Measurements from ENCODE around the gene DLK1.

The DLK1 gene

DNA sequence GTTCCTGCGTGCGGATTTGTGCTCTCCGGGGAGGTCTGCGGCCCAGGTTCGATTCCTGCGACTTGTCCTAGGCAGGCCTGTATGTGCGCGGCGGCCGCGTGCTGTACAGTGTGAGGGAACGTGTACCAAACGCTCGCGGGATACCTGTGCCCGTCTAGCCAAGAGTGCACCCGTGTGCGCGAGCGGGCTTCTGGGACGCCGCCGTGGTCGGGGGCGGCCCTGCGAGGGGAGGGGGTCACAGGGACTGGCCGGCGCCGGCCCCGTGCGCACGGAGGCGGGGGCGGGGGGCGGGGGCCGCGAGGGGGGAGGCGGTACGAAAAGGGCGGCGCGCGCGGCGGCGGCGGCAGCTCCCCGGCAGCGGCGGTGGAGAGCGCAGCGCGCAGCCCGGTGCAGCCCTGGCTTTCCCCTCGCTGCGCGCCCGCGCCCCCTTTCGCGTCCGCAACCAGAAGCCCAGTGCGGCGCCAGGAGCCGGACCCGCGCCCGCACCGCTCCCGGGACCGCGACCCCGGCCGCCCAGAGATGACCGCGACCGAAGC, at the start of gene DLK1:
Gene DLK1, plus strand, starts transcription at position 343 of the 536 bp plus-strand sequence. Its CDS starts 177 bp downstream, at position 520.
- DNase-seq (ENCODE audit: low spot score) = no peak

DNA sequence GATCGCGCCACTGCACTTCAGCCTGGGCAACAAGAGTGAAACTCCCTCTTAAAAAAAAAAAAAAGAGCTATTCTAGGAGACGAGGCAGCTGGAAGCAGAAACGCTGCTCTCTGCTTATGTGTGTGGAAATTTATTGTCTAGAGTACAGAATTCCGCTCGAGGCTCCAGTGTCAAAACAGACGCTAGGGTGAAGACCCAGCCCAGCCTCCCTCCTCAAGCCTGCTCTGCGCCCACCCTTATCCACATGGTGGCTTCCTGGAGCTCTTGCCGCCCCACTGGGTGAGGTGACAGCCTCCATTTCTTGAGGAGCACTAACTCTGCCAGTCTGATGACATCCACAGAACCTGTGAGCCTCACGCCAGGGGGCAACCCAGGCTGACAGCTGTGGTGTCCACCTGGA, 49.5 kb upstream of the DLK1 start:
- no peak for DNase-seq (ENCODE audit: low spot score)

DNA sequence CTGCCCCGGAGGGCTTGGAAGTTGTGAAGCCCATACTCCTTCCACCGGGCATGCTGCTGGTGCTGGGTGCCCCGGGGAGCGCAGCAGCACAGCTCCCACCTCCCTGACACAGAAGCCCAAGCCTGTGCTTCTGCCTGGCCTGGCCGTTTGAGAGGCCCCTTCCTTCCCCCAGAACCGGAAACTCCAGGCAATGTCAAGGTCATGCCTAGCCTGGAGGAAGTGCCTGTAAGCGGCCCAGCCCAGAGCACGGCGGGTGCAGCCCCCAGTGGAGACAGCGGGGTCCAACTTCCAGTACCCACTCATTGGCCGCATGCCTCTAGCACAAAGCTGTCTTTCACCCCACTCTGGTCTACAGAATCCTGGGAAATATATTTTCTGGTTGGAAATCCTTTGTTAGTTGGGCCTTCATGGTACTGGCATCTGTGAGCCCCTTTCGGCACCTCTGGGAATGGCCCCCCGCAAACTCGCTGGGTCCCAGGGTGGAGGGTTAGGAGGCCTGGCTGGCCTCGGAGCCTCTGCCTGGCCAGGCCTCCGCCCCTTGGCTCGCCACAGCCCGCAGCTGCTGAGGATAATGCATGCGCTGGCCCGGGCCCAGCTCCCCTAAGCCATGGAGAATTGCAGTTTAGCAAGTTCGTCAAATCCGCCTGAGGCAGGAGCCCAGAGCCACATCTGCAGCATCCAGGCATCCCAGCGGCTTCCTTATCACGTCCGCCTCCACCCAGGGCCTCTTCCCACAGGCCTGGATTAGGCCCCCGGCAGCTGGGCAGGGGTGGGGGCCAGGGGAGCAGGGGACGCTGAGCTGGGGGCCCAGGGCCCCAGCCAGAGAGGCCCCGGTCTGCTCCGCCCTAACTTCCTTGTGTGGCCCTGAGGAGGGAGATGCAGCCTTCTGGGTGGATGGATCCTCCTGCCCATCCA, 48.9 kb upstream of the DLK1 start:
- no peak for DNase-seq (ENCODE audit: low spot score)

DNA sequence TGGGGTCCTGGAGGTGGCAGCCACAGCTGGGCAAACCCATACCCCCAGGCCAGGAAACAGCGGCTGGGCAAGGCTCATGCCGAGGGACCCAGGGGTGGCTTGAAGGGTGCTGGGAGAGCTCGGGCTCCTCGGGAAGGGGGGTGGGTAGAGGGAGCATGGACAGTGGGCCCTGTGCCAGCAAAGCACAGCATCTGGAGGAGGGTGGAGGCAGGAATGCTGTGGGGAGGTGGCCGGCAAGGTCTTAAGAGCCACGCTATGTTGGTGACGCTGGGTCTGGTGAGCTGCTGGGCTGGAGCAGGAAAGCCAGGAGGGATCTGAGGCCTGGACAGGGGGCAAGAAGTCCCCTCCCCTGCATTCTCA, 48.2 kb upstream of the DLK1 start:
- DNase-seq (ENCODE audit: low spot score) = no peak

DNA sequence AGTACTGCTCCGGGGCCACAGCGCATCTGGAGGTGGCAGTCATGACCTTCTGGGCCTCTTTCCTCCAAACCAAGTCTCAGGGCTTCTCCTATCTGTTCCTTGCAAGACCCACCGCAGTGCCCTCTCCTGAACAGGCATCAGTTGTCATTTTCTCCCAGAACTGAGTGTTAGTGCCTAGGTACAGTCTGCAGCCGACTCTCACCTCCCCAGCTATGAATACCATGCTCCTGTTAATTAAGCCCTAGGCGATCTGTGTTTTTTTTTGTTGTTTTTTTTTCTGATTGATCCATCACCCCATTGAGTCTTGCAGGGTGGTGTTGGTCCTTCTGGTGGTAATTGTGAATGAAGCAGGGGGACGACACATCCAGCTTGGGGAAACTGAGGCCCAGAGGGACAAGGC, 47.5 kb upstream of the DLK1 start:
- no peak for DNase-seq (ENCODE audit: low spot score)

DNA sequence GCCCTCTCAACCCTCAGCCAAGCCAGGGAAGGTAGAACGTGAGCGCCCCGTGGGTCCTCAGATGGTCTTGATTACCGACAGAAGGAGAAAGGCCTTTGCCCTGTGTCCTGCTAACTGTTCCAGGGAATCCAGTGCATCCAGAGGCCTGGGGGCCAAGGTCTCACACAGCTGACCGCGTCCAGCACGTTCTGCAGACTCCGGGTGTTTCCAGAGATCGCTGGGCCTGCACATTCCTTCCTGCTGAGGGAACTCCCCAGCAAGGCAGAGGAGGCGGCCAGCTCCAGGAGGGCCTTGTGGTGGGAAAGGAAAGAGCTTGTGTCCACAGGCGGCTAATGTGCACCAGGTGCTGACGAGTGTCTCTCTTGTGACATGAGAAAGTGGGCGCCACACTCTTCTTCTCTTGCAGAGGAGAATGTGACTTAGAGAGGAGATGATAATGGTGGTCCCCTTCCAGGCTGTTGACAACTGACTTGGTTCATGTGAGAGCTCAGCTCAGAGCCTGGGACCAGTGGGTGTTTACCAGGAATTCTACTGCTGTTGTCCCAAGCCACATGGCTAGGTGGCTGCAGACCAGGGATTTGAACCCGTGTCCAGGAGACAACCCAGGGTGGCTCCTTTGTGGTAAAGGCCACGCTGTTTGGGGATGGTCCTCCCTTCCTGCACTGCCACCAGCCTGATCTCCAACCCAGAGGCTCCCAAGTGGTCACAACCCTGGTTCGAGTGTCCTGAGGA, 46.8 kb upstream of the DLK1 start:
- no peak for DNase-seq (ENCODE audit: low spot score)

DNA sequence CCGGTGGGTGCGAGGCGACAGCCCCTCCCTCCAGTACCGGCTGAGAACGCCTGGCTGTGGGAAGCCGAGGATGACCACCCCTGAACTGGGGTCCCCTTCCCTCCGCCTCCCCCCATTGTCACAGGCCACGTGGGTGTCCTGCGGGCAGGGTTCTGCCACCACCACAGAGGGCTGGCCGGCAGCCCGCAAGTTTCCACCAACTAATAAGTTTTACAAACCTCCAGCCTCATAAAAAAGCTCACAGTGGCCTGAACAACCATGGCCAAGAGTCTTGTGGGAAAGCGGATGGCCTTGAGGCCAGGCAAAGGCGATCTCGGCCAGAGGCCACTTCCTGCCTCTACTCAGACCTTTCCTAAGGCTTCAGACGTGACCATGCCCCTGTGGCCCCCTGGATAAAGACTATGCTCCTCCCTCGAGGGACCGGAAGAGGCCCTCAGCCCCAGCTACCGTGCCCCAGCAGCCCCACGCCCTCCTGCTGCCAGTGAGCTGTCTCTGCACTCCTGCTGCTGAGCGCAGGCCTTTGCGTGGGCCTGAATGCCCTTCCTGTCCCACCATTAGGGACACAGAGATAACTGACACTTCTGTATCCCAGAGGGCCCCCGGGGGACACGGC, 46.1 kb upstream of the DLK1 start:
- no peak for DNase-seq (ENCODE audit: low spot score)

DNA sequence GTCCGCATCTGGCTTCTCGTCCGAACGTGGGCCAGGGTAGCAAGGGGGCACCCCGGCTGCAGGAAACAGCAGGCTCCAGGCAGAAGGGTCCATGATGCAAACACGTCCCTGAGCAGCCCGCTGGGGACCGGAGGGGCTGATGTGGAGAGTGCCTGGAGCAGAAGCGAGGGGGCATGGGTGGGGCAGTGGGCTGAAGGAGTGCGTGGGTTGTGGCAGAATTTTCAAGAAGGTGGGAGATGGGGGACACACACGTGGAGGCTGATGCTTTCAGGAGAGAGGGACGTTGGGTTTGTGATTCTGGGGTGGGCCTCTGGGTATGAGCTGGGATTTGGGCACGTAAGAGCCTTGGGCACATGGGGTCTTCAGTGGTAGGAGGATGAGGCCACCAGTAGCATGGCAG, 45.6 kb upstream of the DLK1 start:
- DNase-seq (ENCODE audit: low spot score) = no peak

DNA sequence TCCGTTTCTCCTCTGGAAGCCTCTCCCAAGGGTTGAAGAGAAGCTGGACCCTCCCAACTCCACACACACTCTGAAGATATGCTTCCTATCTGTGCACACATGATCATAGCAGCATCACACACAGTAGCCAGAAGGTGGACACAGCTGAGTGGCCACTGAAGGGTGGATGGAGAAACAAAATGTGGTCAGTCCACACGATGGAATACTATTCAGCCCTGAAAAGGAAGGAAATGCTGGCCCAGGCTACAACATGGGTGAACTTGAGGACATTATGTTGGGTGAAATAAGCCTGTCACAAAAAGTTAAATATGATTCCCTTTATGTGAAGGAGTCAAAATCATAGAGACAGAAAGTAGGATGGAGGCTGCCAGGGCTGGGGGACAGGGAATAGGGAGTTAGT, 43.9 kb upstream of the DLK1 start:
- DNase-seq (ENCODE audit: low spot score) = no peak

DNA sequence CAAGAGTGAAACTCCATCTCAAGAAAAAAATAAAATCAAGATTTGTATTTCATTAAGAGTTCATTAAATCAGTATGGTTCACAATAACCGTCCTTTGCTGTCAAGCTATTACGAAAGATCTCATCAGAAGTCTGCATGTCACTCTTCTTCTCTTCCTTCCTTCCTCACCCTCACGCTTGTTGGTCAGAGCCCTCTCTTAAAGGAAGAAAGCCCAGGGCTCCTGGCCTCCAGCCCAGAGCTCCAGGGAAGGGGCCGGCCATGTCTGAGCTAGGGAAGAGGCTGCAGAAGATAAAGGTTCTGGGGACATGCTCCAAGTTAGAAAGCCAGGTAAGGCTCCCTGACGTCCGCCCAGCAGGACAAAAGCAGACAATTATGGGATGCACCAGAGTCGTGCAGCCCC, 43.1 kb upstream of the DLK1 start:
- DNase-seq (ENCODE audit: low spot score) = no peak

DNA sequence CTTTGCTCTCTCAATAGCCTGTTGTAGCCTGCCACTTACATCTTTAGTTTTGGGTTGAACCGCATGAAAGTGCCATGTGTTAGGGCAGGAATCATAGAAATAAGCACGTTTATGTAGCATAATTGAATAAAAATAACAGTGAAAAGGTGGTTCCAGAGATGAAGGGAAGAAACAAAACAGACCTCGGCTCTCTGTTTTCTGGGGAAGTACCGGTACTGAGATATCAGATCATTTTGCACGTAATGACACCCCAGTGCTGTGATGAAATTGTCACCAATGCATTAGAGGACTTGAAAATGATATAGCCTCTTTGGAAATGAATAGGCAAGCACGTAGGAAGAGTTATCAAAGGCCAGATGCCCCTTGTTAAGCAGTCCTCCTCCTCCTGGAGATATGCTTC, 42.5 kb upstream of the DLK1 start:
- no peak for DNase-seq (ENCODE audit: low spot score)

DNA sequence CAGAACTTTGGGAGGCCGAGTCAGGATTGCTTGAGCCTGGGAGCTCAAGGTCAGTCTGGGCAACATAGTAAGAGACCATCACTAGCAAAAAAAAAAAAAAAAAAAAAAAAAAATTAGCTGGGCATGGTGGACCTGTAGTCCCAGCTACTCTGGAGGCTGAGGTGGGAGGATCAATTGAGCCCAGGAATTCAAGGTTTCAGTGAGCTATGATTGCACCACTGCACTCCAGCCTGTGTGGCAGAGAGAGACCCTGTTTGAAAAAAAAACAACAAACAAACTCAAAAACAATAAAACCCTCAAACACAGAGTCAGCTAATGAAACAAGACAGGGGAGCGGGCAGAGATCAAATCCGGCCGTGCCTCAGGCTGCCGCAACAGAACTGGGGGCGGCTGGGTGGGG, 41.7 kb upstream of the DLK1 start:
- no peak for DNase-seq (ENCODE audit: low spot score)

DNA sequence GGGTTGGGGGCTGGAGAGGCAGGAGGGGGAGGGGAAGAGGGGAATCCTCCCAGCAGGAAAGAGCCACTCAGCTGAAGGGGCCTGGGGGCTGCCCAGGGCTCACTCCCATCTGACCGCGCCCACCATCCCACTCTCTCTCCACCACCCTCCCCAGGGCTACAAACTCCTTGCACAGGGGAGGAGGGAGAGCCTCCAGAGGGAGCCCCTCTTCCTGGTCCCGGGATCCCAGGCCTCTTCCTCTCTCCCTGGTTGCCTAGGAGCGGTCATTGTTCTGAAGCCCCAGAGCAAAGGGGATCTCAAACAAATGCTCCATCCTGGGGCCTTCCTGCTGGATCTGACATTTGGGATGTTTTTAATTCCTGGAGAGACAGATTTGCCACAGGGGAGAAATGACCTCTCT, 39.8 kb upstream of the DLK1 start:
- DNase-seq (ENCODE audit: low spot score) = no peak

DNA sequence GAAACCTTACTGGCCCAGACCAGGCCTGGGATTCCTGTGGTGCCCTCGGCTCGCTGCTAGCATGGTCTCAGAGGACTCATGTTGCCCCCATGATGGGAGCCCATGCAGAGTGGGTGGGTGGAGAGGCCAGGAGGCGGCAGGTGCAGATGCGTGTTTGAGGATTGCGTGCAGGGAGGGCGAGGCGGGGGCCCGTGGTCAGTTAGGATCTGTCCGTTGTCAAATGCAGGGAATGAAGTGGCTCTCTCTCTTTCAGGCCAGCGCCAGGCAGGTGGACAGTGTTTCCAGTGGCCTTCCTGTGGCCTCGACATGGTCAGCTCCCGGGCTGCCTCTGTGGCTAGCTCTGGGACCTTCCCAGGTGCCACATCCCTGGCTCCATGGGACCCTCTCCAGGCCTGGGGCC, 39.3 kb upstream of the DLK1 start:
- DNase-seq (ENCODE audit: low spot score) = no peak

DNA sequence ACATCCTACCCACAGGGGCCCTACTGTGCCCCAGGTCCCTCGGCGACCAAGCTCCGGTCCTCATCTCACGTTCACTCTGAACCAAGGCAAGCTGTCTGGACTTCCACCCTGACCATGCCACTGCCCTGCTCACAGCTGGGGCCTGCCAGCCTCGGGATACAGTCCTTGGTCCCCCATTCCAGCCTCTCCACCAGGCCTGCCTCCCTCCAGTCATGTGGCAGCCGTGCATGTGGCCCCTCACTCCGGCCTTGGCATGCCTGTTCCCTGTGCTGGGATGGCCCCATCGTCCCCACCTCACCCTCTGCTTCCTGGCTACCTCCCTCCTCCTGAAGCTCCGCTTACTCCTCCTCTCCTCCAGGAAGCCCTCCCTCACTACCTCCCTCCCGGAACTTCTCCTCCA, 38.6 kb upstream of the DLK1 start:
- no peak for DNase-seq (ENCODE audit: low spot score)

DNA sequence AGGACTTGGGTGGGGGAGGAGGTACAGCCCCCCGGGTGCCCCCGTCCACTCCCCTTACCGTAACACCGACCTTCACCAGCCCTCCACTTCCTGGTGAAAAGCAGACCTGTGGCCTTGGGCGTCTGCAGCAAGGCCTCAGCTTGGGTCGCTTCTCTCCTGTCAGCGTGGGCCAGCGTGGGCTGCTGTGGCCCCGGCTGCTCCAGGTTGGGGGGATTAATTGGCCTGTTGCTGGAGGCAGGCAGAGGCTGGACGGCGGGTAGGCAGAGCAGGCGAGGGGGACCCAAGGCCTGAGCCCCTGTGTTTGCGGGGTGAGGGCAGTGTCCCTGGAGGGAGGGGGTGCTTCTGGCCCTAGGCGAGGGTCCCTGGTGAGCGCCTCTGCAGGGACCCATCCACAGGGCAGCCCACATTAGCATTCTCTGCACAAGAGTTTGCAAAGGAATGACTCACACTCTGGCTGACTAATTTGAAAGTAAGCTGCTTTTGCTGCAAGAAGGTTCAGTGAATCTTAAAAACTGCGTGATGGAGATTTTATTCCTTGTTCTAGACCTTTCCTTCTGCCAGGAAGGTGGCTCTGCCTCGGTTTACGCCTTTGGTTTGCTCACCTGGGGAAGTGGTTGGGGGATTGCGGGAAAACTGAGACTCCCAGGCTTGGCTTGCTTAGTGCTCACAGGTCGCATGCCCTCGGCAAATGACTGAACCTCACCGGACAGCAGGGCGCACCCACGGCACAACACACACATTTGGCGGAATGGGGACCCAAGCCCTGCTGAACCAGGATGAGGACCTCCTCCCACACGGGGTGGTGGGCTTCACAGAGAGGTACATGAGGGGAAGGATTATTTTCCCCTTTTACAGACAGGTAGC, 37.9 kb upstream of the DLK1 start:
- DNase-seq (ENCODE audit: low spot score) = no peak

DNA sequence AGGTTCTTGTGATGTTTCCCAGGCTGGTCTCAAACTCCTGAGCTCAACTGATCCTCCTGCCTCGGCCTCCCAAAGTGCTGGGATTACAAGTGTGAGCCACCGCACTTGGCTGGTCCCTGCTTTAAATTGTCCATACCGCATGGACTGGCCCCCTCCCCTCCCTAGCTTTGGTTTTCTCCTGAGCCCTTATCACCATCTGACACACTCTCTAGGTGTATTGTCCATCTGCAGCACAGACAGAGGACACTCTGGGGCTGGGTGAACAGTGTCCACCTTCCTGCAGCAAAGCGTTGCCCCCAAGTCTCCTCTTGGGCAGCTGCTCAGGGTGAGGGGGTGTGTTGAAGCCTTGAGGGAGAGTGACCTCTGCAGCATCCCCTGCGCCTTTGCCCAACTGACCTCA, 36.0 kb upstream of the DLK1 start:
- no peak for DNase-seq (ENCODE audit: low spot score)

DNA sequence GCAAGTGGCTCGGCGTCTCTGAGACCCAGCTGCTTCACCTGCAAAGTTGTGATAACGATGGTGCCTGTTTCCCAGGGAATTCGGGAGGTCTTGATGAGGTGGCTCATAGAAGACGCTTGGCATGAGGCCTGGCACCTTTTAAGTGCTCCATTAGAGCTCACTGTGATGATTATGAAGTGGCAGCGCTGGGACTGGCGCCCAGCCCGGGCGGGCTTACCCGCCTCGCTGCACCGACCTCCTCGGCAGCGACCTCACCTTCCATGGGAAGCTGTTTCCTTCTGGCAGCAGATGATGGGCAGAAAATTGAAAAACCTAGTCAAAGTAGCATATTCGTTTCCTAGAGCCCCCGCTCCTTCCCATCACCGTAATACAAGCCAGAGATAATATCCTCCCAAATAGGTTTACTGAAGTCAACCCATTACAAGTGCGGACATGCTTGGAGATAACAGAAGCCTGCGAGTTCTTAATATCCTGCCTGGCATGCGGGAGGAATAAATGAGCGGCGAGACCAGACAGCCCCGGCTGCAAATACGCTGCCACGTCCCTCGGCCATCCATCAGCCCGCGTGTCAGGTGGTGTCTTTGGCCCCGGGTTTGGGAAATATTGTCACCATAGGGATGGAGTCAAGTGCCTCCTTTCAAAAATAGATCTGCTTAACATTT, 35.2 kb upstream of the DLK1 start:
- DNase-seq (ENCODE audit: low spot score) = no peak

DNA sequence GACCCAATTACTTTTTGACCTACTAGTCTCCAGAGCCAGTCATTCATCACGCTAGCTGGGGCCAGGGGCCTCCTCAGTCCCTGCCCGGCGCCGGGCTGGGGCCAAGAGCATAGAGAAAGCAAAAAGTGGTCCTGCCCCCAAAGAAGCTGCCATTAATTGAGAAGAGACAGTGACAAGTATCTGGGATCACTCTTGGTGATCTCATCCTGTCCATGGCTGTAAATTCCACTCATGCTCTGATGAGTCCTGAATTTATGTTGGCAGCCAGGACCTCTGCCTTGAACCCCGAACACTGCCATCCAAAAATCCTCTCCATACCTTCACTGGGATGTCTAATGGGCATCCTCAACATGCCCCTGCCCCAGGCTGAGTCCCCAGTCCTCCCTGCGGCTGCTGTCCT, 34.4 kb upstream of the DLK1 start:
- DNase-seq (ENCODE audit: low spot score) = no peak

DNA sequence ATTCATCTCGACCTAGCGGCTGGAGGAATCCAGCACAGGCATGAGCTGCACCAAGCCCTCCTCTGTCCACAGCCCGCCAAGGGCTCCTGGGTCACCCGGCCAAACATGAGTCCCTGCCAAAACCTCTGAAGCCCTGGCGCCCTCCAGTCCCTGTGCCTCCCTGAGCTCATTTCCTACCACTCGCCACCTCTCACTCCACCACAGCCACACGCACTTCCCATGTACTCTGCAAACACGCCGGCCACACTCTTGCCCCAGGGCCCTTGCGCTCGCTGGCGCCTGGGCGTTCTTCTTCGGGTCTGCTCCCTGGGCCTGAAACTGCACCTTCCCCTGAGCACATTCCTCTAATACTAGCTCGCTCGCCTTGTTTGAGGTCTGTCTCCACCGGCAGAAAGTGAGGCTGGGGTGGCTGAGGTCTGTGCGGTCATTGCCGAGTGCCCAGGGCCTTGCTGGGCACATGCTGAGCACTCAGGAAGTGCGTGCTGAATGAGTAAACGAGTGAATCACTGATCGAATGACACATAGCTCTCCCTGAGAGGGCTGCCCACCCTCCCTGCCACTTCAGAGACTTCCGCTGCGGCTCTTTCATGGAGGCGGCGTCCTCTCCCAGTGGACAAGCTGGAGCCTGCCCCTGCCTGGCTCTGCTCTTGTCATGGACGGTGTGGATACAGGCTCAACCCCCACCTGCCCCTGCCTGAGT, 33.7 kb upstream of the DLK1 start:
- no peak for DNase-seq (ENCODE audit: low spot score)
